SH-SY5Y (cell line): Measurements from ENCODE around the gene ARHGAP6.

Experiments
- GATA2 ChIP-seq: IDR thresholded peaks from 2 replicates; pipeline ENCODE4 v1.6.1; 2011; ENCODE audit warnings: mild to moderate bottlenecking, low read depth, low read length
- GATA3 ChIP-seq: IDR thresholded peaks from 2 replicates; pipeline ENCODE4 v1.6.1; 2011; ENCODE audit warnings: low read depth, mild to moderate bottlenecking, low read length, moderate library complexity

ARHGAP6 gene

GRCh38 chrX:11666952-11667685, 1.4 kb upstream of the ARHGAP6 start:
- no peak for TF ChIP-seq GATA3
- no peak for TF ChIP-seq GATA2

- no peak for TF ChIP-seq GATA2
These were observed 444 bp upstream of the ARHGAP6 start for GRCh38 chrX:11666164-11666563.

GRCh38 chrX:11664211-11665167, 1.2 kb downstream of the ARHGAP6 start:
- TF ChIP-seq GATA2 (no peak), GATA3 (no peak)

- TF ChIP-seq GATA3 (no peak), GATA2 (no peak)
These were observed 1.9 kb downstream of the ARHGAP6 start for GRCh38 chrX:11663875-11664210.

GRCh38 chrX:11655282-11656015, 10.3 kb downstream of the ARHGAP6 start:
- TF ChIP-seq GATA2 (no peak), GATA3 (no peak)

DNA sequence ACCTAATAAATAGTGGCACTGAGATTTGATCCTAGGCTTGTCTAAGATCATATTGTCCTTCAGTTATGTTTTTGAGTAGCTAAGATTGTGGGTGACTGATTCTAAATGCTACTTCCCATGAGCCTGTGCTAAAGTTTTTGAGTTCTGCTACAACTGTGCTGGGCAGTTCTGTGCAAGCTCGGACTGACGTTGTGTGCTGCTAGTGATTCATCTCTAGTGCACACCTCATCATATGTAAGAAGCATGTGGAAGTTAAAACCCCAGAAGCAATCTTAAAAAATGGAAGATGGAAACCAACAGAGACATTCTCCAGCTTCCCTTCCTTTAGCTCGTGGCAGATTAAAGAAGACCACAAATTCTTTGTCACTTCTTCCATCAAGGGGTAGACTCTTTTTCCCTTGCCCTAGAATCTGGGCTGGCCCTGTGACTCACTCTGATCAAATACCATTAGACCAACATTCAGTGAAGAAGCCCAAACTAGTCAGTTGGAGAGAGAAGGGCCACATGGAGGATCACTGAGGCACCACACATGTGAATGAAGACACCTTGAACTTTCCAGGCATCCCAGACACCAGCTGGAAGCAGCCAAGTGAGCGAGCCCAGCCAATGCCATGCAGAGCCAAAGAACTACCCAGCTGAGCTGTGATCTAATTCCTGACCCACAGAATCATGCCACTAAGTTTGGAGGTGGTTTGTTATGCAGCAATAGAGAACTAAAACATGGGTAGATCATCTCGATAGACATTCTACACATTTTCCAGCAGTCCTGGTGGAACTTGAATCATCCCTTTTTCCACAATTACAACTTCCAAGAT, 16.8 kb downstream of the ARHGAP6 start:
- TF ChIP-seq GATA2: no peak
- TF ChIP-seq GATA3: no peak

GRCh38 chrX:11647138-11647537, 18.6 kb downstream of the ARHGAP6 start:
- TF ChIP-seq GATA2: no peak

DNA sequence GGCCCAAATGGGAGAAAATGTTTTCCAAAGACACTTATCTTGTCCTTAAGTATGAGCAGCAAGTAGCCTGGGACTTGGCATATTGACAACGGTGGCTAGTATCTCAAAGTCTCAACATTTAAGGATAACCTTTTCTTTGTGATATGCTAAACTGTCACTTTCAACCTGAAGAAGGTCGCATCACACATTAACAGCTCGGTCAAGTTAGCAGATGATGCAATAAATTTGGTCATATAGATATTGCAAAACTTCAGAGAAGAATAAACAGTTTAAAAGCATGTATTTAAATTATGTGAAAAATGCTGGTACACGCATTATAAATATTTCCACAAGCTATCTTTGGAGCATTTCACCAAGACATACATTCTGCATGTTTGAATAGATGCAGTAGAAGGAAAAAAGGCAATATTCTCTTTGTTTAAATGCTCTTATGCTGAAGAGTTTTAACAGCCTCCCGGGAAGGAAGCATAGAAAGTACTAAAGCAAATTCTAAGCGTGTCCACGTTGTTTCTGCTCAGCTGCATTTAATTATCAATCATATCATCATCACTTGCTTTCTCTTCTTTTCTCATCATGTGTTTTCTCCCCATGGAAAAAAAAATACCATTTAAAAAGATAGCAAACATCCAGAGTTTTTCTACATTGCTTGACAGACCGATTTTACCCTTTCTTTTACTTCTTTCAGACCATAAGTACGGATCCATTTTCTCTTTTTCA, 24.2 kb downstream of the ARHGAP6 start:
- TF ChIP-seq GATA3 (no peak), GATA2 (no peak)

DNA sequence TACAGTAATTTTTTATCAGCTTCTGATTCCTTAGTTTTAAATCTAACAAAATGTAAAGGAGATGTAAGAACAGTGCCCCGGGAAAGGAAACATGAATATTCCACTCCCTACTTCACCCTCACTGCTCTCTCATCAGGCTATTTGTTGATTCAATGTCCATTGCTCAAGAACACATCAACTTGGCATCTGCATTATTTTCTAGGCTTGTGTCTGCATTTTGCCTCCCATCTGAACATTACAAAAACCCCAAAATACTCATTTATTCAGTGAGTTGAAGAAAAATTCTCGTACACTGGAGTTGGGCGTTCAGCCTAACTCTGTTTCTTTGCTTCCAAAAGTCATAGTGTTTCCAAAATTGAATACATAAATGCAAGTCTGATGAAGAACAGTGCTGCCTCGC, 25.6 kb downstream of the ARHGAP6 start:
- TF ChIP-seq GATA3 (no peak), GATA2 (no peak)

GRCh38 chrX:11632732-11633131, 33.0 kb downstream of the ARHGAP6 start:
- TF ChIP-seq GATA2: no peak
- no peak for TF ChIP-seq GATA3

- TF ChIP-seq GATA2: no peak
- no peak for TF ChIP-seq GATA3
These were observed 36.0 kb downstream of the ARHGAP6 start for GRCh38 chrX:11629593-11630211.

DNA sequence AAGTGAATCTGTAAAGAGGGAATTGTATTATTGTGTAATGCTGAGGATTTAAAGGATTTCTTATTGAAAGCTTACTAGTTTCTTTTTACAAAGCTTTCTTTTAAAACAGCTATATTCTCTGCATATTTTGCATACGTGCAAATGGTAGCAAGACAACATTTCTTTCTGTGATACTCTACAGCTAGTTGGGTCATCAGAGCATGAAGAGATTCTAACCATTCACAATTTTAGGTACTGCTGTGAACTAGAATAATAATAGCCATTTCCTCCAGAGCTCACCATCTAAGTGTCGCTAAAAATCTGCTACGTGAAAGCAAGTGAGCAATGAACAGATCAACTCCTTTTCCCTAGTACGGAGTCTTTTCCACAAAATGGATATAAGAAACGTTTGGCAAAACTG, 37.3 kb downstream of the ARHGAP6 start:
- TF ChIP-seq GATA3 (no peak), GATA2 (no peak)

DNA sequence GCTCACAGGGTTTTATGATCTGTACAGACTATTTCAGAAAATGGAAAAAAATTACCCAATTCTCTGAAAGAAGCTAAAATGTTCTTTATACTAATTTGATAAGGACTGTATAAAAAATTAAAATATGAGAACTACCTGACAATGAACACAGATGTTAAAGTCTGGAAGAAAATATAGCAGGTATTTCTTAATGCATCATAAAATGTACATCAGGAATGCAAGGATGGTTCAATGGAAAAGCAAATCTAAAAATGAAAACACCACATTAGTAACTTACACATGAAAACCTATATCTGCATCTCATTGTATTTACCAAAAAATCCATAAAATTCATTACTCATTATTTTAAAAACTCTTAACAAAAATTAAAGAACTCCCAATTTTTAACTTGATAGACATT, 39.4 kb downstream of the ARHGAP6 start:
- TF ChIP-seq GATA3 (no peak), GATA2 (no peak)
